ENCODE results near the gene CHKA. TPM values are rescaled to one million over a fixed set of nuclear protein-coding genes. Genes with fewer than 3 reads are reported as not detected.
"Not testable (repeated sequence)": the region's sequence is repeated elsewhere in the genome, so short reads cannot be mapped to it uniquely, and the experiment has no call there.

Gene CHKA
- total RNA-seq, 2 donors from 2014 or later: 50.1 to 83.7 TPM

- no peaks in the 10 kb centered on the region for H3K9me3 ChIP-seq
- H3K27me3 ChIP-seq: no peaks in the 10 kb centered on the region
- H3K4me3 ChIP-seq: no peak overlapping the region
- peak overlapping the region; percentile 11 for H3K27ac ChIP-seq
- H3K36me3 ChIP-seq: no peaks in the 10 kb centered on the region
- TF ChIP-seq CTCF (IDR thresholded peaks at IDR 0.05): no peak
- intact Hi-C loops (cut with DNase I): no loop called here
- no peak overlapping the region for H3K9ac ChIP-seq (ENCODE audit: low read depth in 2 of 2, low read length in 2 of 2)
- H3K4me1 ChIP-seq: peaks cover 4% of the 10 kb centered on the region
- no peak for DNase-seq
These were observed 24.2 kb downstream of the CHKA start for GRCh38 chr11:68096962-68097361.

GRCh38 chr11:68093565-68093964, 27.6 kb downstream of the CHKA start:
- Histone ChIP-seq H3K9ac (ENCODE audit: low read depth in 2 of 2, low read length in 2 of 2) (no peak overlapping the region), H3K4me3 (no peak overlapping the region), H3K4me1 (no peaks in the 10 kb centered on the region), H3K27ac (no peak overlapping the region), H3K27me3 (no peaks in the 10 kb centered on the region), H3K36me3 (no peaks in the 10 kb centered on the region), H3K9me3 (no peaks in the 10 kb centered on the region)
- no peak for DNase-seq
- intact Hi-C loops (cut with DNase I): no loop called here
- no peak for TF ChIP-seq CTCF (IDR thresholded peaks at IDR 0.05)

GRCh38 chr11:68092946-68093345, 28.2 kb downstream of the CHKA start:
- H3K27ac ChIP-seq; H3K4me3 ChIP-seq; H3K9me3 ChIP-seq; DNase-seq; intact Hi-C loops (cut with DNase I); H3K9ac ChIP-seq (ENCODE audit: low read depth in 2 of 2, low read length in 2 of 2); H3K36me3 ChIP-seq; H3K27me3 ChIP-seq; H3K4me1 ChIP-seq: not testable (repeated sequence)

GRCh38 chr11:68092411-68092810, 28.8 kb downstream of the CHKA start:
- Histone ChIP-seq H3K4me3 (no peak overlapping the region), H3K27ac (no peak overlapping the region), H3K9ac (ENCODE audit: low read depth in 2 of 2, low read length in 2 of 2) (no peak overlapping the region), H3K27me3 (no peaks in the 10 kb centered on the region), H3K9me3 (no peaks in the 10 kb centered on the region), H3K4me1 (no peaks in the 10 kb centered on the region), H3K36me3 (no peaks in the 10 kb centered on the region)
- intact Hi-C loops (cut with DNase I): no loop called here
- no peak for TF ChIP-seq CTCF (IDR thresholded peaks at IDR 0.05)
- DNase-seq: no peak

- Histone ChIP-seq H3K36me3 (no peaks in the 10 kb centered on the region), H3K9me3 (no peaks in the 10 kb centered on the region), H3K4me1 (no peaks in the 10 kb centered on the region), H3K9ac (ENCODE audit: low read depth in 2 of 2, low read length in 2 of 2) (no peak overlapping the region), H3K27me3 (no peaks in the 10 kb centered on the region), H3K27ac (peak overlapping the region; percentile 67), H3K4me3 (no peak overlapping the region)
- TF ChIP-seq CTCF (IDR thresholded peaks at IDR 0.05): no peak
- intact Hi-C loops (cut with DNase I): no loop called here
- peak; percentile 61 for DNase-seq
These were observed 30.5 kb downstream of the CHKA start for GRCh38 chr11:68090706-68091105.

- Histone ChIP-seq H3K9ac (ENCODE audit: low read depth in 2 of 2, low read length in 2 of 2) (no peak overlapping the region), H3K36me3 (no peaks in the 10 kb centered on the region), H3K9me3 (no peaks in the 10 kb centered on the region), H3K27ac (peak overlapping the region; percentile 67), H3K27me3 (no peaks in the 10 kb centered on the region), H3K4me3 (no peak overlapping the region), H3K4me1 (no peaks in the 10 kb centered on the region)
- no peak for DNase-seq
- TF ChIP-seq CTCF (IDR thresholded peaks at IDR 0.05): no peak
- intact Hi-C loops (cut with DNase I): no loop called here
These were observed 30.9 kb downstream of the CHKA start for GRCh38 chr11:68090287-68090686.
